Cardiac fibroblast (primary cell): ENCODE data around the gene WWC1.
"Not testable (repeated sequence)": the region's sequence is repeated elsewhere in the genome, so short reads cannot be mapped to it uniquely, and the experiment has no call there.

Source experiments
- DNase-seq, 2 donors: peaks; one replicate each; pipeline versions ENCODE4 v3.0.0 to v3.0.0-alpha.2; 2010; ENCODE audit warnings: low read depth in 2 of 2
- H3K4me3 ChIP-seq, 2 donors: replicated peaks in 1 of 2; 1 replicate in 1 of 2; 2 replicates in 1 of 2; pipeline ENCODE4 v1.5.1; 2011; ENCODE audit warnings: low read depth in 2 of 2, low read length in 2 of 2, mild to moderate bottlenecking in 2 of 2, moderate library complexity in 1 of 2
- CTCF ChIP-seq: IDR thresholded peaks from one replicate; pipeline ENCODE4 v1.5.1; 2011; ENCODE audit warnings: low read depth, mild to moderate bottlenecking, low read length, inconsistent platforms

The WWC1 gene

DNA sequence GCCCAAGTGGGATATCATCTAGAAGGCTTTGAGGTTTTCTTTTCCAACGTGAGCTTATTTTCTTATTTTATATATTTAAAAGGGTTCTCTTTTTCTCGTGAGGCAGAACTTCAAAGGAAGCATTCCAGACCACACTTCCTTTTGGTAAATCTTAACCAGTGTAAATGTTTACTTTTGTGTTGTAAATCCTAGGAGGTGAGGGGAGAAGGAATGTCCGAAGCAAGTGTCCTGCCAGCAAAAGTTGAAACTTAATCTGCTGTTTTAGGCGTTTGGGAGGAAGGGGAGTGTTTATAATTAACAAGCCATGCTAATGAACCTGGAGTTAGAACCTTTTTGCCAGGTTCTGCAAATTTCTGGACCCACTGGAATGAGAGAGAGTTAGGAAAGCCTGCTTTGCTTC is 37.9 kb downstream of the WWC1 start:
- TF ChIP-seq CTCF = no peak
- no peak overlapping the region for H3K4me3 ChIP-seq
- no peak for DNase-seq

- H3K4me3 ChIP-seq = no peak overlapping the region
- no peak for DNase-seq
- no peak for TF ChIP-seq CTCF
Observed at GRCh38 chr5:168332042-168332441, 40.6 kb downstream of the WWC1 start.

DNA sequence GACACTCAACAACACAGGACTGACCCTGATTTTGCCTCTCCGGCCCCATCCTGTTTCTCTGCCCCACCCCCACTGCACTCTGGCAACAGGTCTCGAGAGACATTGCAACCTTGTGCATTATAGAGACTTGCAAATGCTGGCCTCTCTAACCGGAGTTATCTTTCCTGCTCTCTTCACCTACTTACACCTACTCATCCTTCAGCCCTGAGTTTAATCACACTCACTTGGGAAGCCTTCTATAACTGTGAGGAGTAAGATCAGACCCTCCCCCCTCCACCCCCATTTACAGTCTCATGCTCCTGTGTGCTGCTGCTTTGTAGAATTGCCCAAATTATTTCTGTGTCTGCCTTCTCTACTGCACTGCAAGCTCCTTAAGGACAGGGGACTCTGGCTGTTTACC is 42.8 kb downstream of the WWC1 start:
- no peak for TF ChIP-seq CTCF
- no peak for DNase-seq
- no peak overlapping the region for H3K4me3 ChIP-seq

GRCh38 chr5:168334695-168335094 is 43.2 kb downstream of the WWC1 start:
- DNase-seq = peak; percentile 12 to 71
- no peak for TF ChIP-seq CTCF
- H3K4me3 ChIP-seq = no peak overlapping the region

DNA sequence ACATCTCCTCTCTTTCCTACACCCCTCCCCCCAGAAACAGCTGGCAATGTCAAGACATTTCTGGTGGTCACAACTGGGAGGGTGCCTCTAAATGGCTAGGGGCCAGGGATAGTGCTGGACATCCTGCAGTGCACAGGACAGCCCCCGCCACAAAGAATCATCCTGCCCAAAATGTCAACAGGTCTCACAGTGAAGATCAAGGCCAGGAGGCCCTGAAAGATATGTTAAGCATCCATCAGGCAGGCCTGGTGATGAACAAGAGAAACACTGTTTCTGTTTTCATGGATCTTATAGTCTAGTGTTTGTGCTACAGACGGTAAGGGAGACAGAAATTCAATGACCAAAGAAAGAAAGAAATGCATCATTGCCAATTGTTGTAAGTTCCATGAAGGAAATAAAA is 45.9 kb downstream of the WWC1 start:
- TF ChIP-seq CTCF = no peak
- no peak for DNase-seq
- no peak overlapping the region for H3K4me3 ChIP-seq

DNA sequence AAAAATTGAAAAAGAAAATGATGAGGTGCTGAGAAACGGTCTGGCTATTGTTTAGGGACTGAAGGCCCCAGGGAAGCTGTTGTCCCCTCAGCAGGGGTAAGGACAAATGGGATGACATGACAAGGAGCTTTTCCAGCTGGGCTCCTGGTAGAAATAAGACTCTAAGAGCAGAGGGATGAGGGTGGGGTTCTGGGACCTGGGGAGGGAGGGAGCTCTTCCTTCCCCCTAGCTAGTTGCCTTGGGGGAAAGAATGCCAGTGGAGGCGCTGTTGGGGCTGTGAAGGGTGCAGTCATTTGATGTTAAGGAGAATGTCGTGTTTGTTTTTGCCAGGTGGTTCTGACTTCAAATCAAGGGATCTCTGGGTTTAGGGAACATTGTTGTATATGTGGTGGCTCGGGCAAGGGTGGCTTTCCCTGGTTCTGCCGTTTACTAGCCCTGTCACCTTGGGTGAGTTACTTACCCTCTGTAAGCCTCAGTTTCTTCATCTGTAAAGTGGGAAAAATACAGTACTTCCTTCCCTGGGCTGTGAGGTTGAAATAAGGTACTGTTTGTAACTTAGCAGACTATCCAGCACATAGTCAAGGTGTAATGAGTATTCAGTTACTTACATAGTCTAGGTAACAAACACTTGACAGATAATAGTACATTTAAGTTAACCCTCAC is 47.8 kb downstream of the WWC1 start:
- DNase-seq = no peak
- TF ChIP-seq CTCF = no peak
- H3K4me3 ChIP-seq = no peak overlapping the region

- H3K4me3 ChIP-seq, DNase-seq: not testable (repeated sequence)
Observed at GRCh38 chr5:168339772-168340140, 48.3 kb downstream of the WWC1 start.
